ENCODE results near the gene ACVR1. TPM values are rescaled to one million over a fixed set of nuclear protein-coding genes. Genes with fewer than 3 reads are reported as not detected.
"Not testable (repeated sequence)": the region's sequence is repeated elsewhere in the genome, so short reads cannot be mapped to it uniquely, and the experiment has no call there.

ACVR1 gene
- total RNA-seq, 2 experiments from 2014 or later: 6.4 to 7.1 TPM

DNA sequence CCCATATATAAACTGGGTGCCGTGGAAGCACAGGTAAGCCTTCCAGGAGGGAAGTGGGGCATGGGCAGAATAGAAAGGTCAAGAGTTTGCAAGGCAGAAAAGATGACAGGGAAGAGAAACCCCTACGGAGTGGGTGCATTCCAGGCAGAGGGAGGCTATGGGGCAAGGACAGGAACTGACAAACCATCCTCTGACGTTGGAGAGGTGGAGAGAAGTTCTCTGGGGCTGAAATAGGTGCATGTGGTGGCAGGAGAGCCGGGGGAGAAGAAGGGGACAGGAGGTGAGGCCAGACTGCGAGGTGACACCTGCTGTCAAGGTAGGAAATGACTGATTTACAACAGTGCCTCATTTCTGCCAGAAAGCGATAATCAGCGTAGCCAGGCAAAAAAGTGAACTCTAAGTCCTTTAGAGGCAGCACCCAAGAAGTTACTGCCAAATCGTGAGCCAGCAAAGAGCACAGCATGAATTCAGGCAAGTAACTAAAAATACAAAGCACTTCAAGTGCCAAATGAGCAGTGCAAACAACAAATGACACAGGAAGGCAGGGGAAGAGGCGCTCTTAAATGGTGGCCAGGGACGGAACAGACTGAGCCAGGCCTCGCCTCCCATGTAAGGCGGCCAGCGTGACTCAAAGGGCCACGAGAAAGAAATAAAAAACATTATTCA lies 134.2 kb downstream of the ACVR1 start:
- H3K27ac Mint-ChIP-seq: no peak overlapping the region
- no peak overlapping the region for H3K4me3 Mint-ChIP-seq
- peaks cover 12% of the 10 kb centered on the region for H3K36me3 Mint-ChIP-seq
- no peaks in the 10 kb centered on the region for H3K27me3 Mint-ChIP-seq
- DNase-seq: no peak
- H3K9me3 Mint-ChIP-seq: no peaks in the 10 kb centered on the region
- peaks cover 15% of the 10 kb centered on the region for H3K4me1 Mint-ChIP-seq

DNA sequence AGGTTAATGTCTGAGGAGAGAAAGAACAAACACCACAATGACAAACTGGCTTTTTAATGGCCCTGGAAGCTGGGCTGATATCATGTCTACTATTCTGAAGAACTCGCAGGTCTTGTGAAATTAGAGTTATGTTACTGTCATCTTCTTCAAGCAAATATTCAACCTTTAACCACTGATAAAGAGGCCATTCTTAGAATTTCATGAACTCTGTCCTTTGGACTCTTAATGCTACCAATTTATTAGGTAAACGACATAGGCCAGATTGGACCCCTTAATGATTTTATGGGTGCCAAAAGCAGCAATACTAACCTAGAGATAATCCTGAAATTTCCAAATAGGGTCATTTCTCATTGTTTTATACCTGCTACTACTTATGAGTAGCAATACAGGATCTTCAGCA lies 138.5 kb downstream of the ACVR1 start:
- H3K27ac Mint-ChIP-seq: no peak overlapping the region
- peaks cover 40% of the 10 kb centered on the region for H3K36me3 Mint-ChIP-seq
- no peak overlapping the region for H3K4me3 Mint-ChIP-seq
- no peak for DNase-seq
- peaks cover 3% of the 10 kb centered on the region for H3K4me1 Mint-ChIP-seq
- H3K27me3 Mint-ChIP-seq: no peaks in the 10 kb centered on the region
- H3K9me3 Mint-ChIP-seq: no peaks in the 10 kb centered on the region

DNA sequence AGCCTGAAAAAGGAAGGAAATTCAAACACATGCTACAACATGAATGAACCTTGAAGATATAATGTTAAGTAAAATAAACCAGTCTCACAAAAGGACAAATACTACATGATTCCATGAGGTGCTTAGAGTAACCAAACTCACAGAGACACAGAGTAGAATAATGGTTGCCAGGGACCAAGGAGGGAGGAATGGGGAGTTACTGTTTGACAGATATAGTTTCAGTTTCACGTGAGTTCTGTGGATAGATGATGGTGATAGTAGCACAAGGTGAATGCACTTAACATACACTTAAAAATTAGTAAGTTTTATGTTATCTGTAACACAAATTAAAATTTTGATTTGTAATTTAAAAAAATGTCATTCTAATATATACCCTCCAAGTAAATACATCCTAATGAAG lies 140.6 kb downstream of the ACVR1 start:
- Mint-ChIP-seq H3K9me3 (peaks cover 4% of the 10 kb centered on the region), H3K4me3 (no peak overlapping the region), H3K27me3 (no peaks in the 10 kb centered on the region), H3K36me3 (peaks cover 54% of the 10 kb centered on the region), H3K4me1 (no peaks in the 10 kb centered on the region), H3K27ac (no peak overlapping the region)
- DNase-seq: no peak

DNA sequence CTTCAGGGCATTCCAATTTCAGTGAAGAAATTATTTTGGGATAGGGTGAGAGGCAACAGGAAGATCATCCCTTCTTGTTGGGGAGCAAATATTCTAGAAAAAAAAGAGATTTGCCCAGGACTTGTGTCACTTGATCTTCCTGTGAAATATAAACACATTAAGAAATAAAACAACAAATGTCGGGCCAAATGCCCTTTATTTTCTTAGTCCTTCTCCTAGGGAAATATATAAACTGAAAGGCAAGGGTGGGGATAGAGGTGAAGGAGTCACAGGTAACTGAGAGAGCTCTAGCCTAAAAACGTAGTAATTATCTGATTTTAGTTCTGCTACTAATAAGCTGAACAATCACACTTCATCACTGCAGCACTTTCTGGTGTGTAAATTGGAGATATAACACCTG lies 142.9 kb downstream of the ACVR1 start:
- peaks cover 67% of the 10 kb centered on the region for H3K36me3 Mint-ChIP-seq
- no peaks in the 10 kb centered on the region for H3K4me1 Mint-ChIP-seq
- H3K27ac Mint-ChIP-seq: no peak overlapping the region
- no peak for DNase-seq
- H3K4me3 Mint-ChIP-seq: no peak overlapping the region
- peaks cover 4% of the 10 kb centered on the region for H3K9me3 Mint-ChIP-seq
- H3K27me3 Mint-ChIP-seq: no peaks in the 10 kb centered on the region

DNA sequence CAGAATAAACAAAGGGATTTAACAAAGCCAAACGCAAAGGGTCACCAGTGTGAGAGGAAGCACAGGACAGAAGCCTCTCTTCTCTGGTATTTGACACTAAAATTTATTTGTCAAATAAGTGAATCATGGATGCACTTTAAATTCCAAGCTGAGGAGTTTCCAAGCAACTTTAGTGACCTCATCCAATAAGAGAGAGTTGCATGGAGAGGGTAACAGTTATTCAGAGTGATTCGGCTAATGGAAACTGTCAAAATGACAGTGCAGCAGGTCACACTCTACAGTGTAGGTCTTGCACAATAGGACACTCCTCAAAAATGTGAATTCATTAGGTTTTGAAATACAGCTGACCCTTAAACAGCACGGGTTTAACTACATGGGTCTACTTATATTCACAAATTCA lies 143.5 kb downstream of the ACVR1 start:
- H3K4me3 Mint-ChIP-seq: no peak overlapping the region
- H3K36me3 Mint-ChIP-seq: peaks cover 65% of the 10 kb centered on the region
- no peak overlapping the region for H3K27ac Mint-ChIP-seq

DNA sequence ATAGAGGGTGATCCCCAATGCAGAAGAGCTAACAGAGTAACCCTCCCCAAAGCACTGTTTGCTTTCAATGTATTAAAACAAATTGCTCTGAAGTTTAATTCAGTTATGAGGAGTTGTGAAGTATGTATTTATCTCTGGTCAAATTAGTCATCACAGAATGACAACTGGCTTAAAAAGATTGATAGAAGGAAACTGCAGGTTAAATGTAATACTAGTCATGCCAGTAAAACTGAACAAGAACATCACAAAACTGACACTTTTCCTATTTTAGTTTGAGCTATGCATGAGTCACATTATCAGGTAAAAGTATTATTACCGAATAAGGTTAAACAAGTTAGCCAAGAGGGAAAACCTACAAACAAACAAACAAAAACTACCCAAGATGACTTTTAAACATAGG lies 148.4 kb downstream of the ACVR1 start:
- DNase-seq: no peak
- Mint-ChIP-seq H3K27ac (no peak overlapping the region), H3K36me3 (peaks cover 60% of the 10 kb centered on the region), H3K27me3 (no peaks in the 10 kb centered on the region), H3K9me3 (peaks cover 19% of the 10 kb centered on the region), H3K4me1 (no peaks in the 10 kb centered on the region), H3K4me3 (no peak overlapping the region)

More for the DNA sequence above, 143.5 kb downstream of the ACVR1 start:
- peaks cover 5% of the 10 kb centered on the region for H3K9me3 Mint-ChIP-seq
- H3K27me3 Mint-ChIP-seq: no peaks in the 10 kb centered on the region
- H3K4me1 Mint-ChIP-seq: no peaks in the 10 kb centered on the region
- no peak for DNase-seq

DNA sequence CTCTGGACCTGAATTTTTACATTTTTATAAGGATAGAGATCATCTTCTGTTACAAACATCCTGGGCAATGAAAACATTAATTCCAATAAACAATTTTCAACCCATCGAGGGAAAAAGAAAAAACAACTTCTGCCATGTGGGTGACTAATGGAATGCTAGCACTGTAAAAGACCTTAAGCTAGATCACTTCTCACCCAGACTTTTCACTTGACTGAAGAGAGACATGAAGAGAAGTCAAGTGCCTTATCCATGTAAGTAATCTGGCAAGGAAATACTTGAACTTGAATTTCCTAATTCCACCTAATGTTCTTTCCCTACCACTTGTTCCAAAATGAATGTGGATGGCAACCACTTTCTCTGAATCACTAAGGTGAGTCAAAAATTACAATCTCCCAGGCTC lies 149.2 kb downstream of the ACVR1 start:
- Mint-ChIP-seq H3K36me3 (peaks cover 57% of the 10 kb centered on the region), H3K4me1 (no peaks in the 10 kb centered on the region), H3K27ac (no peak overlapping the region), H3K27me3 (no peaks in the 10 kb centered on the region), H3K4me3 (no peak overlapping the region), H3K9me3 (peaks cover 23% of the 10 kb centered on the region)
- DNase-seq: no peak

DNA sequence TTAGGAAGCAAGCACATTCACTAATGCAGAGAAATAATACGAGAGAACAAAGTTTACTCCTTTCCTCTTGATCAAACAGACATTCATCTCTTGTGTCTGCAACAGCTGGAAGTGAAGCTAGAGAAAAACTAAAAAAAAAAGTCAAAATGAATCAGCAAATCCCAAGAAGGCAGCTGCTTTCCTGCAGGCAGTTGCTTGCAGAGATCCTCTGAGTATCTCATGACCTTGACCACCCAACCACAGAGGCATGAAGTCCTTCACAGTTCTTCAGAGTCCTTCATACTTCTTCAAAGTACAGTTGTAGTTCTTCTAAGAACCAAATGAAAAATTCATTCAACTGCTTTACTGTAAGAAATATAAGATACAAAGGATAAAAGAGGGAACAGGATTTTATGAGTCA lies 150.3 kb downstream of the ACVR1 start:
- peaks cover 54% of the 10 kb centered on the region for H3K36me3 Mint-ChIP-seq
- H3K4me3 Mint-ChIP-seq: no peak overlapping the region
- peaks cover 20% of the 10 kb centered on the region for H3K9me3 Mint-ChIP-seq
- H3K4me1 Mint-ChIP-seq: no peaks in the 10 kb centered on the region
- no peaks in the 10 kb centered on the region for H3K27me3 Mint-ChIP-seq
- no peak overlapping the region for H3K27ac Mint-ChIP-seq
- DNase-seq: no peak

DNA sequence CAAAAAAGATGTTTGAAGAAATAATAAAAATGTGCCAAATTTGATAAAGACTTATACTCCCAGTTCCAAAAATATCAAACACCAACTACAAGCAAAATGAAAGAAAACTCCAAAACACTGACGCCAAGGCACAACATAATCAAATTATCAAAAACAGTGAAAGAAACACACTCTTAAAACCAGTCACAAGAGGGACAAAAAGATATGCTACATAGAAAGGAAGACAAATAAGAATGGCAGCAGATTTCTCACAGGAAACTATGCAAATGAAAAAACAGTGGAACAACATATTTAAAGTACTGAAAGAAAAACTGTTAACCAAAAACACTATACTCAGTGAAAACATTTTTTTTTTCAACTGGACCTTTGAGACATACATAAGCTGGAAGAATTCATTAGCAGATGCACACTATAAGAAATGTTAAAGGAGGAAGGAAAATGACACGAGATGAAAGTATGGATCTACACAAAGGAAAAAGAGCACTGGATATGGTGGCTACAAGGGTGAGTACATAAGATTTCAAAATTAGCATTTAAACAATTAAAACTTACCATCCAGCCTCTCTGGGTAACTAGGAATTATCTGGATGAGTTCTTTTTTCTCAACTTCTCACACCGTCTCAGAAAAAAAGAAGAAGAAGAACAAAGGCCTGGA lies 153.4 kb downstream of the ACVR1 start:
- Mint-ChIP-seq H3K27ac (no peak overlapping the region), H3K9me3 (peaks cover 19% of the 10 kb centered on the region), H3K4me3 (no peak overlapping the region), H3K27me3 (no peaks in the 10 kb centered on the region), H3K36me3 (peaks cover 47% of the 10 kb centered on the region), H3K4me1 (no peaks in the 10 kb centered on the region)
- DNase-seq: no peak

DNA sequence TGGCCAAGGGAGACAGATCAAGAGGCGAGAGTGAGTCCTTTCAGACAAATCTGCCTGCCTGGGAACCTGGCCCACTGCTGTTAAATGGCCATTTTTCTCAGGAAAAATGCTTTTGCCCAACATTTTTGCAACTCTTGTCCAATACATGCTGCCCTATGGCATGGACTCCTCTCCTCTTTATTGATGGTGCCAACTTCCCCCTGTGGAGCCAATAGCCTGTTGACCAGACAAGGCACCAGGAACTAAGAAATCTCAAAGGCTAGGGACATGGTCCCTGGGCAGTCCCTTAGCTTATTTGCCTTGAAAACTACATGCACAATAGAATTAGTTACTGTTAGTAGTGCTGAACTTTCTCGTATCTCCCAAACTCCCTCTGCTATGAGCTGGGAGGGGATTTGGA lies 155.6 kb downstream of the ACVR1 start:
- H3K36me3 Mint-ChIP-seq: peaks cover 38% of the 10 kb centered on the region
- H3K4me3 Mint-ChIP-seq: no peak overlapping the region
- no peak for DNase-seq
- H3K27me3 Mint-ChIP-seq: no peaks in the 10 kb centered on the region
- peaks cover 19% of the 10 kb centered on the region for H3K9me3 Mint-ChIP-seq
- H3K4me1 Mint-ChIP-seq: no peaks in the 10 kb centered on the region
- H3K27ac Mint-ChIP-seq: no peak overlapping the region

DNA sequence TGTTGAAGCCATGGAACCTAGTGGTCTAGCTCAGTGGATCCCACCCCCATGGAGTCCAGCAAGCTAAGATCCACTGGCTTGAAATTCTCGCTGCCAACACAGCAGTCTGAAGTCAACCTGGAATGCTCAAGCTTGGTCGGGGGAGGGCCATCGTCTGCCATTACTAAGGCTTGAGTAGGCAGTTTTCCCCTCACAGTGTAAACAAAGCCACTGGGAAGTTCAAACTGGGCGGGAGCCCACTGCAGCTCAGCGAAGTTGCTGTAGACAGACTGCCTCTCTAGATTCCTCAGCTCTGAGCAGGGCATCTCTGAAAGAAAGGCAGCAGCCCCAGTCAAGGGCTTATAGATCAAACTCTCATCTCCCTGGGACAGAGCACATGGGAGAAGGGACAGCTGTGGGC lies 171.5 kb downstream of the ACVR1 start:
- DNase-seq, H3K27ac Mint-ChIP-seq, H3K36me3 Mint-ChIP-seq, H3K27me3 Mint-ChIP-seq, H3K4me3 Mint-ChIP-seq, H3K4me1 Mint-ChIP-seq: not testable (repeated sequence)
- H3K9me3 Mint-ChIP-seq: peaks cover 12% of the 10 kb centered on the region

DNA sequence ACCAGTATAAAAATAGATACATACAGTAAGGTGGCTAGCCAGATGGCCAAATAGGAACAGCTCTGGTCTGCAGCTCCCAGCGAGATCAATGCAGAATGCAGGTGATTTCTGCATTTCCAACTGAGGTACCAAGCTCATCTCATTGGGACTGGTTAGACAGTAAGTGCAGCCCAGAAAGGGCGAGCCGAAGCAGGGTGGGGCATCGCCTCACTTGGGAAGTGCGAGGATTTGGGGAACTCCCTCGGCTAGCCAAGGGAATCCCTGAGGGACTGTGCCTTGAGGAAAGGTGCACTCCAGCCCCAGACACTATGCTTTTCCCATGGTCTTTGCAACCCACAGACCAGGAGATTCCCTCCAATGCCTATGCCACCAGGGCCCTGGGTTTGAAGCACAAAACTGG lies 172.0 kb downstream of the ACVR1 start:
- H3K4me3 Mint-ChIP-seq, H3K27ac Mint-ChIP-seq, DNase-seq, H3K27me3 Mint-ChIP-seq, H3K36me3 Mint-ChIP-seq, H3K4me1 Mint-ChIP-seq: not testable (repeated sequence)
- peaks cover 12% of the 10 kb centered on the region for H3K9me3 Mint-ChIP-seq

DNA sequence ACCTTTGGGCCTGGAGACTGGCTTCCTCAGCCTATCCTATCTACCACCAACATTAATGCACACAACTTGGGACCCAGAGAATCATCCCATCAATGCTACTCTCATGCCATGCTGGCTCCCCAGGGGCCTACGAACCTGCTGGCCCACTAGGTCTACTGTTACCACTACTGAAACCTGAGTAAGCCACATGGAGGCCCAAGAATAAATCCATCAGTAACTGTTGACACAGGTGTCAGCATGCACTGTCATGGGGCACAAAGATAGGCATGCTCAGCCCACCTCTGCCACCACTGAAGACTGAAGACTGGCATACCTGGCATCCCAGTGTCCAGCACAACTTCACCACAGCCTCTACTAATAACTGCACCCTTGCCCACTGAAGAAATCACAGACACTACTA lies 176.3 kb downstream of the ACVR1 start:
- no peaks in the 10 kb centered on the region for H3K4me1 Mint-ChIP-seq
- H3K27me3 Mint-ChIP-seq: no peaks in the 10 kb centered on the region
- no peak overlapping the region for H3K27ac Mint-ChIP-seq
- DNase-seq: no peak
- peaks cover 5% of the 10 kb centered on the region for H3K36me3 Mint-ChIP-seq
- no peak overlapping the region for H3K4me3 Mint-ChIP-seq
- peaks cover 10% of the 10 kb centered on the region for H3K9me3 Mint-ChIP-seq

DNA sequence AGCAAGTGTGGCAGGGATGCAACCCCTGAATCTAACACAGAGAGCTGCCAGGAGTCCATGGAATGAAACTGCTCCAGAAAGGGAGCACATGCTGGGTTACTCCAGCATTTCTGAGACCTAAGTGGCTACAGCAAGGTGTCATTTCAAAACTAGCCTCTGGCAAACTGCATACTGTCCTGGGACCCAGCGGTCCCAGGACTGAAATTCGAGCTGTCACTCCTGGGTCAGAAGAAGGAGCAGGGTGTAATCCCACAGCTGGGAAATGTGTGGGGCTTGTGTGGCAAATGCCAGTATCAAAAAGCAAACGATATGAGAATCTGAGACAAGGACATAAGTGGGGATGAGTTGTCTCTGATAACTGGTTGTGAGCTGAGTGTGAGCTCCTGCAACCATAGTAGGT lies 177.1 kb downstream of the ACVR1 start:
- Mint-ChIP-seq H3K4me3 (no peak overlapping the region), H3K9me3 (peaks cover 10% of the 10 kb centered on the region), H3K27ac (no peak overlapping the region), H3K27me3 (no peaks in the 10 kb centered on the region), H3K4me1 (no peaks in the 10 kb centered on the region), H3K36me3 (peaks cover 5% of the 10 kb centered on the region)
- DNase-seq: no peak

DNA sequence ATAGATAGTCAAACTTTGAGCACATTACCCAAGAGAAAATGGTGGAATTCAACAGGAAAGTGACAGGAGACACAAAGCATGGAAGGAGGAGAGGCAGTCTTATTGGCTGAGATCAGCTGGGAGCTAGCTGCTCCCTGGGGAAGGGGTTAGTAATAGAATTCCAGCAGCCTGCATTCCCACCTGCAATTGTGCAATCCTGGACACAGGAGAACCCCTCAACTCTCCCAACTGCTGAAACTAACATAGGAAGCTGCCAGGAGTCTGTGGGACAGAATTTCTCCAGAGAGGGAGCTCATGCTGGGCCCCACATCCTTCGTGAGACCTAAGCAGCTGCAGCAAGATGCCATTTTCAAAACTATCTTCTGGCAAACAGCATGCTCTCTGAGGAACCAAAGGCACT lies 177.7 kb downstream of the ACVR1 start:
- H3K4me3 Mint-ChIP-seq: no peak overlapping the region
- H3K36me3 Mint-ChIP-seq: peaks cover 5% of the 10 kb centered on the region
- no peak for DNase-seq
- no peaks in the 10 kb centered on the region for H3K27me3 Mint-ChIP-seq
- H3K27ac Mint-ChIP-seq: no peak overlapping the region
- peaks cover 10% of the 10 kb centered on the region for H3K9me3 Mint-ChIP-seq
- no peaks in the 10 kb centered on the region for H3K4me1 Mint-ChIP-seq

DNA sequence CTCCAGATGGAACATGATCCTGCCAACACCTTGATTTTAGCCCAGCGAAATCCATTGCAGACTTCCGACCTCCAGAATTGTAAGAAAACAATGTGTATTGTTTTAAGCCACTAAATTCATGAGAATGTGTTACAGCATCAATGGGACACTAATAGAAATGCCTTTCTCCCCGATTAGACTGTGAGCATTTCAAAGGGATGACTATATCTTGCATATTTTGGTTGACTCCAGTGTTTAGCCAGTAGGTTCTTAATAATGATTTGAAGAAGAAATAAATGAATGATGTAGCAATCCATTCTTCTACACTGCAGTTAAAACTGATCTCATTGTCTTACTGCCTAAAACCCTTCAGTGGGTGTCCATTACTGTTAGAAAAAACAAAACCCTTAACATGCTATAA lies 180.1 kb downstream of the ACVR1 start:
- peaks cover 5% of the 10 kb centered on the region for H3K36me3 Mint-ChIP-seq
- no peak overlapping the region for H3K27ac Mint-ChIP-seq
- peaks cover 8% of the 10 kb centered on the region for H3K9me3 Mint-ChIP-seq
- no peaks in the 10 kb centered on the region for H3K4me1 Mint-ChIP-seq
- no peaks in the 10 kb centered on the region for H3K27me3 Mint-ChIP-seq
- no peak overlapping the region for H3K4me3 Mint-ChIP-seq
- DNase-seq: no peak

Measured in activated naive CD8-positive, alpha-beta T cell treated with anti-CD3 and anti-CD28 coated beads for 36 hours (primary cell).